ENCODE measurements around the gene F2RL2.

Gene F2RL2

GRCh38 chr5:76642390-76643040, 19.3 kb upstream of the F2RL2 start:
- H3K4me3 ChIP-seq (ENCODE audit: low read length): no peak overlapping the region
- TF ChIP-seq ZNF274 (IDR thresholded peaks at IDR 0.05; ENCODE audit: low read depth, low read length): no peak

GRCh38 chr5:76641514-76642120, 18.4 kb upstream of the F2RL2 start:
- no peak overlapping the region for H3K4me3 ChIP-seq (ENCODE audit: low read length)
- TF ChIP-seq ZNF274 (IDR thresholded peaks at IDR 0.05; ENCODE audit: low read depth, low read length): no peak

DNA sequence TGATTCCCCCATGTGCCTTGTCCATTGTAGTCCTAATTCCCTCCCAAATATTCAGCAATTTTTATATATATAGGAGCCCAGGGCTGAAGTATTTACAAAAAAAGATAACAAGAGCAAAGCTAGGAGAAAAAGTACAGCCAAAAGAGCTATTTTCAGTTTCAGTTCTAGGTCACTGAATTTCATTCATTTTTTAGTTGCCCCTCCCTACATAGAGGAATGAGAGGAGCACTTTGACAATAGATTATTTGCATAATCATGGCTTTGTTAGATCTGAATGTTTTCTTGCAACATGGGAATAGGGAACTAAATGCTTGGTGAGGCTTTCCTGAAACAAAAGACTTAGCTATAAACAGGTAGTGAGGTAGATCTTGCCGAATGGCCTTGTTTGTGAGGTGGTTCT, 15.3 kb upstream of the F2RL2 start:
- TF ChIP-seq ZNF274 (IDR thresholded peaks at IDR 0.05; ENCODE audit: low read depth, low read length): no peak
- H3K4me3 ChIP-seq (ENCODE audit: low read length): no peak overlapping the region

DNA sequence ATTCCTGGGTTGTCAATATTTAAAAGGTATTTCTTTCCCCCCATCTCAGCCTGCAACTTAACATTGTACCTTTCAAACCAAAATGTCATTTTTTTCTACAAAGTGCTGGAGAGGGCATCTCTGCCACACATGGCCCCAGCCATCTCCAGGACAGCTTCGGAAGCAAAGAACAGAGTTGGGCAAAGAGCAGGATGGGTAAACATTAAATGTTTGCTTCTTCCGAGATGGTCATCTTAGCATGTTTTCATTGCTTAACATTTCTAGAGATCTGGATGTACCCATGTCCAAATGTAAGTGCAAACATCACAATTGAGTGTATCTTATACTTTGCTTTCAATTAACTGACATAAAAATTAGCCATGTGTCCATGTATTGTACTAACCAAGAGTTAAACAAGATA, 14.3 kb upstream of the F2RL2 start:
- no peak overlapping the region for H3K4me3 ChIP-seq (ENCODE audit: low read length)
- no peak for TF ChIP-seq ZNF274 (IDR thresholded peaks at IDR 0.05; ENCODE audit: low read depth, low read length)

DNA sequence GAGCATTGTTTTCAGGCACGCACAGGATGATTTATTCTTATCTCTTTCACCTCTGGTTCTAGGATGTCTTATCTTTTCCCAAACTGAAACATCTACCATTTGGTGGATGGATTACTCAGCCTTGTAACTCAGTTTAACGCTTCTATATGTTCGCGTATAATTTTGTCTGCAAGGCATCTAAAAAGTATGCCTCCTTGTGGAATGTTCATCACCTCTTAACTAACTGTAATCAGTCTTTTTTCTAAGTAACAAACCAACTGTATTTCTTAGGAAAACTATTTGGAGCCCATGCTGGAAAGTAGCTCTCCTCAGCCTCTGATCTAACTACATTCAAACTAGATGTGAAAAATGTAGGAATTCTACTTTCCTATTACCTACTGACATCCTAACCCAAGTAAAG, 11.5 kb upstream of the F2RL2 start:
- H3K4me3 ChIP-seq (ENCODE audit: low read length): no peak overlapping the region
- no peak for TF ChIP-seq ZNF274 (IDR thresholded peaks at IDR 0.05; ENCODE audit: low read depth, low read length)

- no peak overlapping the region for H3K4me3 ChIP-seq (ENCODE audit: low read length)
- TF ChIP-seq ZNF274 (IDR thresholded peaks at IDR 0.05; ENCODE audit: low read depth, low read length): no peak
Measured at GRCh38 chr5:76626738-76627137, 3.5 kb upstream of the F2RL2 start.

- H3K4me3 ChIP-seq (ENCODE audit: low read length): no peak overlapping the region
- TF ChIP-seq ZNF274 (IDR thresholded peaks at IDR 0.05; ENCODE audit: low read depth, low read length): no peak
Measured at GRCh38 chr5:76625087-76625815, 2.0 kb upstream of the F2RL2 start.

GRCh38 chr5:76622076-76622475, 1.1 kb downstream of the F2RL2 start:
- H3K4me3 ChIP-seq (ENCODE audit: low read length): no peak overlapping the region
- TF ChIP-seq ZNF274 (IDR thresholded peaks at IDR 0.05; ENCODE audit: low read depth, low read length): no peak

GRCh38 chr5:76620166-76620565, 3.0 kb downstream of the F2RL2 start:
- H3K4me3 ChIP-seq (ENCODE audit: low read length): no peak overlapping the region
- no peak for TF ChIP-seq ZNF274 (IDR thresholded peaks at IDR 0.05; ENCODE audit: low read depth, low read length)

- no peak for TF ChIP-seq ZNF274 (IDR thresholded peaks at IDR 0.05; ENCODE audit: low read depth, low read length)
- H3K4me3 ChIP-seq (ENCODE audit: low read length): no peak overlapping the region
Measured at GRCh38 chr5:76617675-76618074, 5.5 kb downstream of the F2RL2 start.

- H3K4me3 ChIP-seq (ENCODE audit: low read length): no peak overlapping the region
- no peak for TF ChIP-seq ZNF274 (IDR thresholded peaks at IDR 0.05; ENCODE audit: low read depth, low read length)
Measured at GRCh38 chr5:76617229-76617628, 6.0 kb downstream of the F2RL2 start.

- no peak overlapping the region for H3K4me3 ChIP-seq (ENCODE audit: low read length)
- no peak for TF ChIP-seq ZNF274 (IDR thresholded peaks at IDR 0.05; ENCODE audit: low read depth, low read length)
Measured at GRCh38 chr5:76616206-76616605, 7.0 kb downstream of the F2RL2 start.

DNA sequence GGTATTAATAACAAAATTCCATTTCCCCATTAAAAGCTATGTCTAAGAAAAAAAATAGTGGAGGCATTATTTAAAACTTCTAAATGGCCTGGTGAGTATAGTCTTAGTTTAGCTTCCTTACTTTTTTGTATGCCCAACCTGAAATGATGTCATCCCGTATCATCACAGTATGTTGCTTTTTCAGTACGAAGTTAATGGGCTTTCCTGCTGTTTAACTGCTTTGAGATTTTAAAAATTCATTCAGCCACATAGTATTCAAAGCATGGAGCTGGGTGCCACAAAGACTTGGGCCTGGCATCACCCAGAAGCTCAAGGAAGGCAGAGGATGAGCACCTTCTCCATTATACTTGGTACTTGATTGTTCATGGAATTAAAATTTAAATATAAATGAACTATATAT, 7.4 kb downstream of the F2RL2 start:
- no peak for TF ChIP-seq ZNF274 (IDR thresholded peaks at IDR 0.05; ENCODE audit: low read depth, low read length)
- H3K4me3 ChIP-seq (ENCODE audit: low read length): no peak overlapping the region

GRCh38 chr5:76612942-76613341, 10.3 kb downstream of the F2RL2 start:
- TF ChIP-seq ZNF274 (IDR thresholded peaks at IDR 0.05; ENCODE audit: low read depth, low read length): no peak
- H3K4me3 ChIP-seq (ENCODE audit: low read length): no peak overlapping the region

DNA sequence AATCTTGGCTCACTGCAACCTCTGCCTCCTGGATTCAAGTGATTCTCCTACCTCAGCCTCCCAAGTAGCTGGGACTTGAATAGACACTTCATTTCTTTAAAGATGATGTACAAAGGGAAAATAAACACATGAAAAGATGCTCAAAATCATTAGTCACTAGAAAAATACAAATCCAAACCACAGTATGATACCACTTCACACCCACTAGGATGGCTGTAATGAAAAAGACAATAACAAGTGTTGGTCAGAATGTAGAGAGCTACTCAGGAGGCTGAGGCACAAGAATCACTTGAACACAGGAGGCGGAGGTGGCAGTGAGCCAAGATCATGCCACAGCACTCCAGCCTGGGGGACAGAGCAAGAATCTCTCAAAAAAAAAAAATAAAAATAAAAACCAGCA, 13.0 kb downstream of the F2RL2 start:
- no peak for TF ChIP-seq ZNF274 (IDR thresholded peaks at IDR 0.05; ENCODE audit: low read depth, low read length)
- no peak overlapping the region for H3K4me3 ChIP-seq (ENCODE audit: low read length)
